ENCODE results near the gene PDZK1. TPM values are rescaled to one million over a fixed set of nuclear protein-coding genes. Genes with fewer than 3 reads are reported as not detected.
A peak's percentile ranks its signal among the peaks of the same experiment; 100 is the strongest.

The PDZK1 gene
- total RNA-seq, 3 donors from 2014 or later, result 0.64 to 51.8 (median 25.2) TPM

GRCh38 chr1:145708063-145708462, 895 bp upstream of the PDZK1 start:
- H3K36me3 ChIP-seq, result no peaks in the 10 kb centered on the region
- DNase-seq (ENCODE audit: low spot score in 2 of 2), result no peak
- H3K4me3 ChIP-seq, result no peak overlapping the region
- no peaks in the 10 kb centered on the region for H3K27me3 ChIP-seq
- TF ChIP-seq, protein P1, sequence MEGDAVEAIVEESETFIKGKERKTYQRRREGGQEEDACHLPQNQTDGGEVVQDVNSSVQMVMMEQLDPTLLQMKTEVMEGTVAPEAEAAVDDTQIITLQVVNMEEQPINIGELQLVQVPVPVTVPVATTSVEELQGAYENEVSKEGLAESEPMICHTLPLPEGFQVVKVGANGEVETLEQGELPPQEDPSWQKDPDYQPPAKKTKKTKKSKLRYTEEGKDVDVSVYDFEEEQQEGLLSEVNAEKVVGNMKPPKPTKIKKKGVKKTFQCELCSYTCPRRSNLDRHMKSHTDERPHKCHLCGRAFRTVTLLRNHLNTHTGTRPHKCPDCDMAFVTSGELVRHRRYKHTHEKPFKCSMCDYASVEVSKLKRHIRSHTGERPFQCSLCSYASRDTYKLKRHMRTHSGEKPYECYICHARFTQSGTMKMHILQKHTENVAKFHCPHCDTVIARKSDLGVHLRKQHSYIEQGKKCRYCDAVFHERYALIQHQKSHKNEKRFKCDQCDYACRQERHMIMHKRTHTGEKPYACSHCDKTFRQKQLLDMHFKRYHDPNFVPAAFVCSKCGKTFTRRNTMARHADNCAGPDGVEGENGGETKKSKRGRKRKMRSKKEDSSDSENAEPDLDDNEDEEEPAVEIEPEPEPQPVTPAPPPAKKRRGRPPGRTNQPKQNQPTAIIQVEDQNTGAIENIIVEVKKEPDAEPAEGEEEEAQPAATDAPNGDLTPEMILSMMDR (IDR thresholded peaks at IDR 0.05), result no peak
- H3K27ac ChIP-seq, result peak overlapping the region in 1 of 2 donors; percentile 13
- intact Hi-C loops (cut with DNase I; ENCODE audit: low total_unique reads), result no loop called here
- no peaks in the 10 kb centered on the region for H3K9me3 ChIP-seq
- no peaks in the 10 kb centered on the region for H3K4me1 ChIP-seq

DNA sequence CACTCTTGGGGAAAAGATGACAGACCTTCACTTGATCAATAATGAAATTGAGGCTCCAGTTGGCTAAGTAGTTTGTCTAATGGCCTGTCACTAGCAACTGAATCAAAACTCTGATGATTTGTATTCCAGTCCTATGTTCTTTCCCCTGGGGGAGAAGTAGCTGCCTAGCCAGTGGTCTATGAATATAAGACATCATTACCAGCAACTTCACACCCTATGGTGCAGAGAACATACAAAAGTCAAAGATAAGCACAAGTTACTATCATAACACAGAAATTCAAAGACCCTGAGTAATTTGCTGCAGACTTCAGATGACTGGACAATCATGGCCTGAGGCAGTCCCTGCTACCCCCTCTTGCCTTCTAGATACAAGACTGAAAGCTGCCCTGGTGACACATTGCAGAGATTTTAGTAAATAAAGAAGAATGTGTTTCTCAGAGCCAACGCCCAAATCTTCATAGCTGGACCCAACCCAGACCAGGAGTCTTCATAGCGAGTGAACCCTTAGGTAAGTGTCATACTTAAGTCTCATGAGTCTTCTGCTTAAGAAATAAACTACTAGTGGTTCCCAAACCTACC, 993 bp downstream of the PDZK1 start:
- no peaks in the 10 kb centered on the region for H3K36me3 ChIP-seq
- no peak for DNase-seq (ENCODE audit: low spot score in 2 of 2)
- intact Hi-C loops (cut with DNase I; ENCODE audit: low total_unique reads), result no loop called here

GRCh38 chr1:145705622-145706021, 1.5 kb downstream of the PDZK1 start:
- no peaks in the 10 kb centered on the region for H3K27me3 ChIP-seq
- H3K4me1 ChIP-seq, result no peaks in the 10 kb centered on the region

More for the DNA sequence above, 993 bp downstream of the PDZK1 start:
- TF ChIP-seq POLR2AphosphoS5 (IDR thresholded peaks at IDR 0.05), result no peak
- TF ChIP-seq, protein P1 (IDR thresholded peaks at IDR 0.05), result no peak
- no peak for TF ChIP-seq POLR2A (IDR thresholded peaks at IDR 0.05)
- Histone ChIP-seq H3K27ac (no peak overlapping the region), H3K4me1 (no peaks in the 10 kb centered on the region), H3K9me3 (no peaks in the 10 kb centered on the region), H3K4me3 (no peak overlapping the region), H3K27me3 (no peaks in the 10 kb centered on the region)

DNA sequence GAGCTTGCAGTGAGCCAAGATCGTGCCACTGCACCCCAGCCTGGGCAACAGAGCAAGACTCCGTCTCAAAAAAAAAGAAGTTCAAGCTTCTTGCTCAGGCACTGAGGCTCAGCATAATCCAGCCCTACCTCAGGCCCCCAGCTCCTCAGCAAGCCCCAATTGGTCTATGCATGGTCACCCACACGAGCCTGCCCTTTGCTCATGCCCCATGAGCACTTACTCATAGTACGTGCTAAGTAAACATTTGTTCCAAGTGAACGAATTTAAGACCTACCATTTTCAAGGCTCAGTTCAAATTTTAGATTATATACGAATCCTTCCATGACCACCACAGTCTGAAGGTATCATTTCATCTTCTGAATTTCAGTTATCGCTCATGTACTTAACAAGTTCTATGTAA, 4.3 kb downstream of the PDZK1 start:
- H3K4me3 ChIP-seq, result no peak overlapping the region
- DNase-seq (ENCODE audit: low spot score in 2 of 2), result no peak
- H3K27me3 ChIP-seq, result no peaks in the 10 kb centered on the region
- no peak overlapping the region for H3K27ac ChIP-seq
- TF ChIP-seq, protein P1 (IDR thresholded peaks at IDR 0.05), result no peak
- TF ChIP-seq POLR2A (IDR thresholded peaks at IDR 0.05) (no peak), POLR2AphosphoS5 (IDR thresholded peaks at IDR 0.05) (no peak)
- no peaks in the 10 kb centered on the region for H3K4me1 ChIP-seq
- H3K36me3 ChIP-seq, result no peaks in the 10 kb centered on the region
- intact Hi-C loops (cut with DNase I; ENCODE audit: low total_unique reads), result no loop called here
- no peaks in the 10 kb centered on the region for H3K9me3 ChIP-seq

More at GRCh38 chr1:145705622-145706021, 1.5 kb downstream of the PDZK1 start:
- H3K36me3 ChIP-seq, result no peaks in the 10 kb centered on the region
- no peak for TF ChIP-seq POLR2AphosphoS5 (IDR thresholded peaks at IDR 0.05)
- TF ChIP-seq POLR2A (IDR thresholded peaks at IDR 0.05), result no peak
- TF ChIP-seq, protein P1 (IDR thresholded peaks at IDR 0.05), result no peak
- no peak for DNase-seq (ENCODE audit: low spot score in 2 of 2)
- no peaks in the 10 kb centered on the region for H3K9me3 ChIP-seq
- intact Hi-C loops (cut with DNase I; ENCODE audit: low total_unique reads), result no loop called here
- H3K27ac ChIP-seq, result no peak overlapping the region
- H3K4me3 ChIP-seq, result no peak overlapping the region

GRCh38 chr1:145702052-145702451, 5.1 kb downstream of the PDZK1 start:
- H3K4me1 ChIP-seq, result no peaks in the 10 kb centered on the region
- no peaks in the 10 kb centered on the region for H3K36me3 ChIP-seq
- H3K9me3 ChIP-seq, result no peaks in the 10 kb centered on the region
- H3K27me3 ChIP-seq, result no peaks in the 10 kb centered on the region
- intact Hi-C loops (cut with DNase I; ENCODE audit: low total_unique reads), result no loop called here
- no peak overlapping the region for H3K27ac ChIP-seq
- H3K4me3 ChIP-seq, result no peak overlapping the region
- no peak for TF ChIP-seq POLR2A (IDR thresholded peaks at IDR 0.05)
- TF ChIP-seq, protein P1 (IDR thresholded peaks at IDR 0.05), result no peak
- TF ChIP-seq POLR2AphosphoS5 (IDR thresholded peaks at IDR 0.05), result no peak
- no peak for DNase-seq (ENCODE audit: low spot score in 2 of 2)

All from breast epithelium (tissue), 4 donors.